Spleen (tissue), 11 donors: ENCODE measurements around the gene AR. TPM values are rescaled to one million over a fixed set of nuclear protein-coding genes. Genes with fewer than 3 reads are reported as not detected.
"Not testable (repeated sequence)": the region's sequence is repeated elsewhere in the genome, so short reads cannot be mapped to it uniquely, and the experiment has no call there.

Source experiments
- DNase-seq: peaks from one replicate; pipeline ENCODE4 v3.0.0-alpha.2; 2020
- H3K27ac ChIP-seq, 8 donors: fragments of 200-600 bp; sonication (generic) in 7 of 8; 1 replicate in 4 of 8; 2 replicates in 4 of 8; pipeline versions ENCODE4 v1.5.0 to v1.8.0; 2016 to 2021; ENCODE audit warnings: inconsistent platforms in 4 of 8, mild to moderate bottlenecking in 4 of 8, moderate library complexity in 1 of 8
- H3K27me3 ChIP-seq, 7 donors: fragments of 200-600 bp; sonication (generic) in 6 of 7; replicated peaks in 1 of 7; 1 replicate in 4 of 7; 2 replicates in 3 of 7; pipeline versions ENCODE4 v1.5.0 to v1.8.0; 2016 to 2021; ENCODE audit warnings: inconsistent platforms in 3 of 7, mild to moderate bottlenecking in 1 of 7
- H3K36me3 ChIP-seq, 6 donors: fragments of 200-600 bp; sonication (generic) in 5 of 6; 1 replicate in 4 of 6; 2 replicates in 2 of 6; pipeline versions ENCODE4 v1.5.0 to v1.8.0; 2016 to 2021; ENCODE audit warnings: inconsistent platforms in 2 of 6
- H3K4me1 ChIP-seq, 6 donors: fragments of 200-600 bp; sonication (generic) in 5 of 6; 1 replicate in 3 of 6; 2 replicates in 3 of 6; pipeline versions ENCODE4 v1.5.0 to v1.8.0; 2016 to 2021; ENCODE audit warnings: inconsistent platforms in 3 of 6
- H3K4me3 ChIP-seq, 8 donors: fragments of 200-600 bp; sonication (generic) in 7 of 8; 1 replicate in 4 of 8; 2 replicates in 4 of 8; pipeline versions ENCODE4 v1.5.0 to v1.8.0; 2016 to 2021; ENCODE audit warnings: inconsistent platforms in 4 of 8, mild to moderate bottlenecking in 4 of 8, moderate library complexity in 2 of 8
- H3K9me3 ChIP-seq, 8 donors: fragments of 200-600 bp; sonication (generic) in 7 of 8; 1 replicate in 4 of 8; 2 replicates in 4 of 8; pipeline versions ENCODE4 v1.5.0 to v1.8.0; 2016 to 2021; ENCODE audit warnings: inconsistent platforms in 4 of 8
- CTCF ChIP-seq, 11 experiments: fragments of 200-600 bp in 7 of 11; fragments of 450-650 bp in 4 of 11; sonication (generic) in 4 of 11; IDR thresholded peaks in 8 of 11; conservative IDR thresholded peaks in 3 of 11; 1 replicate in 7 of 11; 2 replicates in 4 of 11; pipeline versions ENCODE4 v1.4.0 to v1.8.0; 2016 to 2021; ENCODE audit warnings: antibody characterized with exemption in 11 of 11, inconsistent platforms in 4 of 11, mild to moderate bottlenecking in 1 of 11
- POLR2A ChIP-seq, 3 donors: fragments of 450-650 bp; IDR thresholded peaks; one replicate each; pipeline ENCODE4 v1.5.1; 2017; ENCODE audit warnings: antibody characterized with exemption in 3 of 3, mild to moderate bottlenecking in 1 of 3
- POLR2AphosphoS5 ChIP-seq, 3 donors: sonication (generic); formaldehyde crosslinking; IDR thresholded peaks; one replicate each; pipeline ENCODE4 v1.5.1; 2017; ENCODE audit warnings: antibody characterized with exemption in 3 of 3
- WGBS, 5 donors: extraction: QIAGEN DNeasy Blood & Tissue Kit in 3 of 5; methylation state at CpG; one replicate each; pipeline versions ENCODE4 v1.1.5 to v1.1.7; 2013 to 2018; 5-methylcytosine and 5-hydroxymethylcytosine counted together
- intact Hi-C: fragments of 100-400 bp; cut with DNase I; formaldehyde crosslinking; loops from one replicate; pipeline ENCODE4 v1.15.0; 2023; ENCODE audit warnings: low total_unique reads
- polyA plus RNA-seq, 3 donors: library from polyadenylated mRNA; stranded (reverse); fragments of 200-250 nt; gene quantifications; one replicate each; pipeline ENCODE4 v1.2.1, GENCODE V29; 2013
- total RNA-seq, 7 donors: library from RNA; depleted of rRNA in 3 of 7; stranded (reverse); fragments of >200 nt in 3 of 7; fragmentation: NEBNext Ultra II Directional in 4 of 7; extraction: Animal tissue kit (Norgen Biotek cat#: 25700) in 4 of 7; gene quantifications; one replicate each; pipeline versions ENCODE4 v1.1.0 to v1.2.1, GENCODE V29; 2016 to 2021
- donor health status: healthy with polysubstance abuse.
- donor health status: DM: no; HTN: no; CAD: no; lungs with moderate emphysema.
- donor health status: DM: no; HTN: no; CAD: no.
- donor health status: Bipolar disorder and iron deficiency.
- donor health status: healthy.
- donor health status: DM: no; HTN: no; CAD: no.
- donor health status: DM: yes; HTN: yes; CAD: no.

Gene AR
- total and polyA plus RNA-seq, 10 donors = 0.13 to 10.1 (median 1.9) TPM

GRCh38 chrX:67636532-67636931, 92.7 kb downstream of the AR start:
- Histone ChIP-seq H3K4me1 (no peaks in the 10 kb centered on the region), H3K27me3 (no peaks in the 10 kb centered on the region), H3K36me3 (no peaks in the 10 kb centered on the region), H3K27ac (no peak overlapping the region), H3K4me3 (no peak overlapping the region), H3K9me3 (peaks cover 0 to 6% (median 0%) of the 10 kb centered on the region in 8 donors)
- DNase-seq = no peak
- intact Hi-C loops = no loop called here
- TF ChIP-seq POLR2AphosphoS5 (IDR thresholded peaks at IDR 0.05) (no peak), POLR2A (IDR thresholded peaks at IDR 0.05) (no peak), CTCF (IDR thresholded peaks at IDR 0.05 in 8 of 11, conservative IDR thresholded peaks at IDR 0.05 in 3 of 11) (no peak)

- intact Hi-C loops, H3K36me3 ChIP-seq, H3K4me1 ChIP-seq, H3K27ac ChIP-seq, DNase-seq, H3K4me3 ChIP-seq, H3K27me3 ChIP-seq, H3K9me3 ChIP-seq: not testable (repeated sequence)
- WGBS, 5 donors = 84 to 100% (median 95%) methylated on average over 2 to 3 of the region's 3 CpGs
Observed at GRCh38 chrX:67637293-67637692, 93.5 kb downstream of the AR start.

GRCh38 chrX:67648361-67648760, 104.5 kb downstream of the AR start:
- H3K4me1 ChIP-seq = no peaks in the 10 kb centered on the region
- H3K4me3 ChIP-seq = no peak overlapping the region
- no peaks in the 10 kb centered on the region for H3K9me3 ChIP-seq
- no peak overlapping the region for H3K27ac ChIP-seq
- H3K36me3 ChIP-seq = no peaks in the 10 kb centered on the region
- DNase-seq = no peak
- 76 to 92% (median 86%) methylated on average over 4 of the region's 4 CpGs for WGBS, 5 donors
- intact Hi-C loops = no loop called here
- TF ChIP-seq POLR2AphosphoS5 (IDR thresholded peaks at IDR 0.05) (no peak), CTCF (IDR thresholded peaks at IDR 0.05 in 8 of 11, conservative IDR thresholded peaks at IDR 0.05 in 3 of 11) (no peak), POLR2A (IDR thresholded peaks at IDR 0.05) (no peak)
- H3K27me3 ChIP-seq = no peaks in the 10 kb centered on the region

- intact Hi-C loops = no loop called here
- Histone ChIP-seq H3K4me3 (no peak overlapping the region), H3K4me1 (no peaks in the 10 kb centered on the region), H3K27ac (no peak overlapping the region), H3K27me3 (no peaks in the 10 kb centered on the region), H3K36me3 (no peaks in the 10 kb centered on the region), H3K9me3 (no peaks in the 10 kb centered on the region)
- 55 to 79% (median 72%) methylated on average over 6 of the region's 6 CpGs for WGBS, 5 donors
- no peak for DNase-seq
- TF ChIP-seq POLR2A (IDR thresholded peaks at IDR 0.05) (no peak), POLR2AphosphoS5 (IDR thresholded peaks at IDR 0.05) (no peak), CTCF (IDR thresholded peaks at IDR 0.05 in 8 of 11, conservative IDR thresholded peaks at IDR 0.05 in 3 of 11) (no peak)
Observed at GRCh38 chrX:67651437-67652142, 107.8 kb downstream of the AR start.

GRCh38 chrX:67652543-67652942, 108.7 kb downstream of the AR start:
- no peak for DNase-seq
- TF ChIP-seq POLR2A (IDR thresholded peaks at IDR 0.05) (no peak), POLR2AphosphoS5 (IDR thresholded peaks at IDR 0.05) (no peak), CTCF (IDR thresholded peaks at IDR 0.05 in 8 of 11, conservative IDR thresholded peaks at IDR 0.05 in 3 of 11) (no peak)
- H3K4me3 ChIP-seq = no peak overlapping the region
- intact Hi-C loops = no loop called here
- no peaks in the 10 kb centered on the region for H3K9me3 ChIP-seq
- no peaks in the 10 kb centered on the region for H3K36me3 ChIP-seq
- no peaks in the 10 kb centered on the region for H3K27me3 ChIP-seq
- no peaks in the 10 kb centered on the region for H3K4me1 ChIP-seq
- no peak overlapping the region for H3K27ac ChIP-seq
